ENCODE measurements around the gene LTBP1.
"Not testable (repeated sequence)": the region's sequence is repeated elsewhere in the genome, so short reads cannot be mapped to it uniquely, and the experiment has no call there.

The LTBP1 gene, protein sequence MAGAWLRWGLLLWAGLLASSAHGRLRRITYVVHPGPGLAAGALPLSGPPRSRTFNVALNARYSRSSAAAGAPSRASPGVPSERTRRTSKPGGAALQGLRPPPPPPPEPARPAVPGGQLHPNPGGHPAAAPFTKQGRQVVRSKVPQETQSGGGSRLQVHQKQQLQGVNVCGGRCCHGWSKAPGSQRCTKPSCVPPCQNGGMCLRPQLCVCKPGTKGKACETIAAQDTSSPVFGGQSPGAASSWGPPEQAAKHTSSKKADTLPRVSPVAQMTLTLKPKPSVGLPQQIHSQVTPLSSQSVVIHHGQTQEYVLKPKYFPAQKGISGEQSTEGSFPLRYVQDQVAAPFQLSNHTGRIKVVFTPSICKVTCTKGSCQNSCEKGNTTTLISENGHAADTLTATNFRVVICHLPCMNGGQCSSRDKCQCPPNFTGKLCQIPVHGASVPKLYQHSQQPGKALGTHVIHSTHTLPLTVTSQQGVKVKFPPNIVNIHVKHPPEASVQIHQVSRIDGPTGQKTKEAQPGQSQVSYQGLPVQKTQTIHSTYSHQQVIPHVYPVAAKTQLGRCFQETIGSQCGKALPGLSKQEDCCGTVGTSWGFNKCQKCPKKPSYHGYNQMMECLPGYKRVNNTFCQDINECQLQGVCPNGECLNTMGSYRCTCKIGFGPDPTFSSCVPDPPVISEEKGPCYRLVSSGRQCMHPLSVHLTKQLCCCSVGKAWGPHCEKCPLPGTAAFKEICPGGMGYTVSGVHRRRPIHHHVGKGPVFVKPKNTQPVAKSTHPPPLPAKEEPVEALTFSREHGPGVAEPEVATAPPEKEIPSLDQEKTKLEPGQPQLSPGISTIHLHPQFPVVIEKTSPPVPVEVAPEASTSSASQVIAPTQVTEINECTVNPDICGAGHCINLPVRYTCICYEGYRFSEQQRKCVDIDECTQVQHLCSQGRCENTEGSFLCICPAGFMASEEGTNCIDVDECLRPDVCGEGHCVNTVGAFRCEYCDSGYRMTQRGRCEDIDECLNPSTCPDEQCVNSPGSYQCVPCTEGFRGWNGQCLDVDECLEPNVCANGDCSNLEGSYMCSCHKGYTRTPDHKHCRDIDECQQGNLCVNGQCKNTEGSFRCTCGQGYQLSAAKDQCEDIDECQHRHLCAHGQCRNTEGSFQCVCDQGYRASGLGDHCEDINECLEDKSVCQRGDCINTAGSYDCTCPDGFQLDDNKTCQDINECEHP (N-terminal part only)

GRCh38 chr2:32946314-32947075 is at the start of gene LTBP1:
LTBP1 (plus strand) TSS chr2:32946953; CDS start chr2:32947325, 372 bp downstream.
- in situ Hi-C loops (cut with MboI; ENCODE audit: low sequenced_read_pairs): no loop called here

DNA sequence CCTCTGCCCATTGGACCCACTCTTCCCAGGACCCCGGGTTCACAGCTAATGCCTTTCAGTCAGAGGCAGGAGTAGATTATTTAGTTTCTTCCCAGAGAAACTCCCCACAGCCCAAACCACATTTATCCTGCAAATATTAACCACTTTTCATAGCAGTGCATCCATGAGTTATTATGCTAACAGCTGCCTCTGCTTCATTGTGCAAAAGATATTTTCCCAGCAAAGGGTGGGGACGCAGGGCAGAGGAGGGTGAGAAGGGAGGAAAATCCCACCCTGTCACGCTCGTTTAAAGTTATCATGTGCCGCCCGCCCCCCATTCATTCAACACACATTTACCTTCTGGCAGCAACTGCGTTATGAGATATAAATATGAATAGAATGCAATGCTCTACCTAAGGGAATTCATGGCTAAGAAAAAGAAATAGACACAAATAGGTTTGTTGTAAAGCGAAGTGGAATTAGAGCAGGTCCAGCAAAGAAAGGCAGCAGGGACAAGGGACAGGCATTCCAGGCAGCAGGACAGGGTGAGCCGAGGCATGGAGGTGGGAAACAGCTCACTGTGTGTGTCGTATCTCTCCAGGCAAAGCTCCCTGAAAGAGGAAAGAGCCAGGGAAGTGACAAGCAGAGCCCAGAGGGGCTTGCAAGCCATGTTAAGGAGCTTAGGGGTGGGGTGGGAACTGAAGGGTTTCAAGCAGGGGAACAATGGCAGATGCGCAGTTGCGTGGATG is 46.3 kb upstream of the LTBP1 start:
- in situ Hi-C loops (cut with MboI; ENCODE audit: low sequenced_read_pairs): no loop called here

DNA sequence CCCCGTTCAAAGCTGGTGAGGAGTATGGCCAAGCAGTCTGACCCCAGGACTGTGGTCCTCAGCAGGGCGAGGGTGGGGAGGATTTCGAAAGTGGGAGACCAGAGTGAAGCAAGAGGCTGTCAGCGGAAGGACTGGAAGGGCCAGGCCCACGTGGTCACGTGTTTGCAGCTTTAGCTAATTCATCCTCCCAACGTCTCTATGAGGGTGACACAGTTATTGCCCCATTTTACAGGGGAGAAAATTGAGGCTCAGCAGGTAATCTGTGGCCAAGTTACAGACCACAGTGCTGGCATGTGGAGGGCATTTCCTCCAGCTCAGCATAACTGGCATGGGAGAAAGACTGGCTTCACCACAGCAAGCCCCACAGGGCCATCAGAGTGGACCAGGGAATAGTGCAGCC is 45.4 kb upstream of the LTBP1 start:
- in situ Hi-C loops (cut with MboI; ENCODE audit: low sequenced_read_pairs): no loop called here

DNA sequence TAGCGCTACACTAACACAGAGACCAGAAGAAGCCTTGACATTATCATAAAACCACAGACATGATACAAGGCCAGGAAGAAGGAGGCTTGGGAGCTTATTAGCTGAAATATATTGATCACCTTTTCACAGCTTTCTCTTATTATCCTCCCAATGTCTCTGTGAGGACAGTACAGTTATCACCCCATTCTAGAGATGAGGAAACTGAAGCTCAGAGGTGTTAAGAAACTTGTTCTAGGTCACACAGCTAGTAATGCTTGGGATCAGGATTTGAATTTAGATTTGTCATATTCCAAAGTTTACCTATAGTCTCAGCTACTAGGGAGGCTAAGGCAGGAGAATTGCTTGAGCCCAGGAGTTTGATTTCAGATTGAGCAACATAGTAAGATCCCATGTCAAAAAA is 44.6 kb upstream of the LTBP1 start:
- in situ Hi-C loops (cut with MboI; ENCODE audit: low sequenced_read_pairs): no loop called here

DNA sequence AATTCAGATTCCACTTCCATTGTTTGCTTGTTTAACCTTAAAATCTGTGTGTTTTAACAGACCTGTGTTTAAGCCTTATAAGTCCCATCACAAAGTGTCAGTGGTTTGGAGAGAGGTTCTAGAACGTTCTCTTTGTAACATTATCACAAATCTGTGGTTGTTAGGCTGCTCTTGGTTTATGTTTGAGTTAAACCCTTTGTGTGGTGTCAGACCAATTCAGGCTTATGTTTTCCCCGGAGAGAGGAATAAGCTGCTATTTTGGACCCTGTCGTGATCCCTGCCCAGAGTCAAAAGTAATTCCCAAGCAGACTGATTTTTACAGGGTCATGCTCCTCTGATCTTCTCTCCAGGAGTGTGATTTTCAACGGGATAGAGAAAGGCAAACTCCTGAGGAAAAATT is 43.8 kb upstream of the LTBP1 start:
- in situ Hi-C loops (cut with MboI; ENCODE audit: low sequenced_read_pairs): no loop called here

GRCh38 chr2:32904074-32904473 is 42.7 kb upstream of the LTBP1 start:
- in situ Hi-C loops (cut with MboI; ENCODE audit: low sequenced_read_pairs): no loop called here

DNA sequence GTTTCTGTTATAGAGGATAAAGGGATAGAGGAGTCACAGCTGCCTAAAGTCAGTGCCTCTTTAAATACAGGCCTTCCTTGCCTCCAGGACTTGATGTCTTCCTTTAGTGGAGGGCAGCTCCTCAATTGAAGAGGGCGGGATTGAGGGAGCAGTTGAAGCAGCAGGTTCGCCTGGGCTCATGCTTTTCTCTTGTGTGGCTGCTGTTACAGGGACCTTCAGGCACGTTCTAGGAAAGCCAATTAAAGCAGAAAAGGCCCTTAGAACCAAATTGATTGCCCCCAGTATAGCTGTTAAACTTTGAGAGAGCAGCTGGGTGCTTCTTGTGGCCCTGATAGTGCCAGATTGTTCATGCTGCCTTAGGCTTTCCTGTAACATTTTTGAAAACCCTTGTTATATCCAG is 42.0 kb upstream of the LTBP1 start:
- in situ Hi-C loops (cut with MboI; ENCODE audit: low sequenced_read_pairs): no loop called here

- in situ Hi-C loops (cut with MboI; ENCODE audit: low sequenced_read_pairs): no loop called here
Observed at GRCh38 chr2:32905270-32905669, 41.5 kb upstream of the LTBP1 start.

DNA sequence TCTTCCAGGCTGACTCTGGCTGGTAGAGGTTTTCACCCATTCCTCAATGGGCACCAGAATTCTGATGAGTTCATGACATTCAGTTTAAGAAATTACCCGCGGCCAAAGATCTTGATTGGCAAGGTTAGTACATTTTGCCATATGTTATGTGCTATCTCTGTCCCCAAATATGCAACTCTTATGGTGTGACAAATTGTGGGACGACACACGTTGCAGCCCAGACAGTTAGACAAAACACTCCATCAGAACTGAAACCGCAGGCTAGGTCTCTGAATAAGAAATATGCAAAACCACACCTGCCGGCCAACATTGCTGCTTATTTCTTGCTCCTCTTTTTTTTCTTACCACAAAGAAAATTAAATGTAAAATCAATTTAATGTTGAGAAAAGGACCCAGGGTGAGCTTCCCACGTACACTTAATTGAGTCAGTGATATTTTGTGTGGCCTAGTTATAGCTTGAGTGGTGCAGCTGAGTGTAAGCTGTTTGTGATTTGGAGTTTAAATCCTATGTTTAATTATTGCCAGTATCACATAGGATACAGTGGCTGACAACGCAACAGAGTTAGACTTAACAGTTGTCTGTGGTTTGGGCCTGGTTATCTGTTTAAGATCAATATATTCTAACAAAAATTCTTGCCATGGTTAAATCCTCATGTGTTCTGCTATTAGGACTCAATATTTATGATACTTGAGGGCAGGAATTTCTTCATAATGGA is 35.7 kb upstream of the LTBP1 start:
- in situ Hi-C loops (cut with MboI; ENCODE audit: low sequenced_read_pairs): no loop called here

- in situ Hi-C loops (cut with MboI; ENCODE audit: low sequenced_read_pairs): no loop called here
Observed at GRCh38 chr2:32915694-32916093, 31.1 kb upstream of the LTBP1 start.

DNA sequence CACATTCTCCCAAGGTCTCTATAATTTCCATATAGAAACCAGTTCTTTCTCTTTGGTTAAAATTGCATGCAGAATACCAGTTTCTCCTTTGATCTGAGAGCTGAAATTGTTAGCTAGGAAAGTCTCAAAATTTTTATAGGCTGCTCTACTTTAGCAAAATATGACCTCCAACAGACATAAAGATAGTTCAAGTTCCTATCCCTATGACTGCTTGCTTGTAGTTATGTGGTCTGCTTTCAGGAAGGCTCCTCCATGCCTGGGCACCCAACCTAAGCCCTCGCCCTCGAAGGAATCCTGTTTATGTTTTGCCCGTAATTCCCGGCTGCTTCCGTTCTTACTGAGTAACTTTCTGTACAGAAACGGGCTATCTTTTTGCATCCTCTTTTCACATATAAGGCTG is 28.0 kb upstream of the LTBP1 start:
- in situ Hi-C loops (cut with MboI; ENCODE audit: low sequenced_read_pairs): no loop called here

- in situ Hi-C loops (cut with MboI; ENCODE audit: low sequenced_read_pairs): not testable (repeated sequence)
Observed at GRCh38 chr2:32919901-32920300, 26.9 kb upstream of the LTBP1 start.

GRCh38 chr2:32921486-32921885 is 25.3 kb upstream of the LTBP1 start:
- in situ Hi-C loops (cut with MboI; ENCODE audit: low sequenced_read_pairs): not testable (repeated sequence)

DNA sequence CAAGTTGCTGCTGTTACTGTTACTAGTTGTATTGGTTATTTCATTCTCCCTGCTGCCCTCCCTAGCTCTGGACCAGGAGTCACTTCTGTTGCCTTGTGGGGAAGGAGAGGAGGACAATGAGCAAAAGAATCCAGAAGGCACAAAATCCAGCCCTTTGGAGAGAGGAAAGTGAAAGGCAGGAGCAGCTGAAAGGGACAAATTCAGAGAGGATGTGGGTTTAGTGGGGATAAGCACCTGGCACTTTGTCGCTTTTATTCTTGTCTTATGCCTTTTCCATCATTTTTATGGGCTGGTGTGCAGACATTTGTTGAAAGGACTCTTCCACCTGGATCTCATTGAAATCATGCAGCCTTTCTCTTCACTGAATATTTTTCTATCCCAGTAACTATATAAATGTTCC is 24.3 kb upstream of the LTBP1 start:
- in situ Hi-C loops (cut with MboI; ENCODE audit: low sequenced_read_pairs): no loop called here

GRCh38 chr2:32923109-32923508 is 23.6 kb upstream of the LTBP1 start:
- in situ Hi-C loops (cut with MboI; ENCODE audit: low sequenced_read_pairs): no loop called here

DNA sequence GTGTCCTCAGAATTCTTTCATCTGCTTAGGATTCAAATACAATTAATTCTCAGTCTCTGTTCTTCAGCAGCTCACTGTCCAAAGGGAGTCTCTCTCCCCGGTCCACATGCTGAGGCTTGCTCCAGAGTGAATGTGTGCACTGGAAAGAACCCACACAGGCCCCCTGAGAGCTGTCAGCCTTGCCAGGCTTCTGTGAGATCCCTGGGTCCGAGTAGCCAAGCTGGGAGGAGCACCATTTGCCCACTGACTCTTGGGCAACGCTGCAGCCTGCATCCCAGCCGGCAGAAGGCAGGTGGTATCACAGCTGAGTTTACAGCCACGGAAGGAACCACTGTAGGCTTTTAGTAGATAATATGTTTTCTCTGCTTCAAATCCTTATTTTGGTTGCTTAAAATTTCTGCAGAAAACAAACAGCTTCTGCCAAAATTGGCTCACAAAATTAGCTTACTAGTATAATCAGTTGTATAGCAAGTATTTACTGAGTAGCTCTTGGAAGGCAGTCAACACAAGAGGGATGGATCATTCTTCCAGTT is 21.4 kb upstream of the LTBP1 start:
- in situ Hi-C loops (cut with MboI; ENCODE audit: low sequenced_read_pairs): no loop called here

- in situ Hi-C loops (cut with MboI; ENCODE audit: low sequenced_read_pairs): no loop called here
Observed at GRCh38 chr2:32925976-32926707, 20.6 kb upstream of the LTBP1 start.

DNA sequence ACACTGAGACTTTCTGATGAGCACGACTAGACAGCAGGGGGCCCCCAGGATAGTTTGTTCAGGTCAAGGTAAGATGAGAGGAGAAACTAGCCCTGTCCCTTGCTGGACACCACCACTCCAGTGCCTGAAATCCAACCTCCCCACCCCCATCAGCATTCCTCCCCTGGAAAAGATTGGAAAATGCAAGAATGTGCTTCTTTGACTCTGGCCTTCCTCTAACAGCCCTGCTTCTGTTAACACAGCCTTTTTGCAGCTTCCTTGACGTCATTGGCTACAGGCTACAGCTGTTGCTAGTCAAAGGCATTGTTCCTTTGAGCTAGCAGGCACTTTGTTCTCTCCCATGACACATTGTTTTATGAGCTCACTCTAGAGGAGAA is 20.1 kb upstream of the LTBP1 start:
- in situ Hi-C loops (cut with MboI; ENCODE audit: low sequenced_read_pairs): no loop called here

Measured in HL-60/S4 treated with phorbol 12-myristate 13-acetate at 8.2 ng/mL for 4 days and 3 days (cell line).